ENCODE results near the gene SLC32A1. TPM values are rescaled to one million over a fixed set of nuclear protein-coding genes. Genes with fewer than 3 reads are reported as not detected.

Gene SLC32A1
- total RNA-seq, 1 donor from 2014 or later = not detected

DNA sequence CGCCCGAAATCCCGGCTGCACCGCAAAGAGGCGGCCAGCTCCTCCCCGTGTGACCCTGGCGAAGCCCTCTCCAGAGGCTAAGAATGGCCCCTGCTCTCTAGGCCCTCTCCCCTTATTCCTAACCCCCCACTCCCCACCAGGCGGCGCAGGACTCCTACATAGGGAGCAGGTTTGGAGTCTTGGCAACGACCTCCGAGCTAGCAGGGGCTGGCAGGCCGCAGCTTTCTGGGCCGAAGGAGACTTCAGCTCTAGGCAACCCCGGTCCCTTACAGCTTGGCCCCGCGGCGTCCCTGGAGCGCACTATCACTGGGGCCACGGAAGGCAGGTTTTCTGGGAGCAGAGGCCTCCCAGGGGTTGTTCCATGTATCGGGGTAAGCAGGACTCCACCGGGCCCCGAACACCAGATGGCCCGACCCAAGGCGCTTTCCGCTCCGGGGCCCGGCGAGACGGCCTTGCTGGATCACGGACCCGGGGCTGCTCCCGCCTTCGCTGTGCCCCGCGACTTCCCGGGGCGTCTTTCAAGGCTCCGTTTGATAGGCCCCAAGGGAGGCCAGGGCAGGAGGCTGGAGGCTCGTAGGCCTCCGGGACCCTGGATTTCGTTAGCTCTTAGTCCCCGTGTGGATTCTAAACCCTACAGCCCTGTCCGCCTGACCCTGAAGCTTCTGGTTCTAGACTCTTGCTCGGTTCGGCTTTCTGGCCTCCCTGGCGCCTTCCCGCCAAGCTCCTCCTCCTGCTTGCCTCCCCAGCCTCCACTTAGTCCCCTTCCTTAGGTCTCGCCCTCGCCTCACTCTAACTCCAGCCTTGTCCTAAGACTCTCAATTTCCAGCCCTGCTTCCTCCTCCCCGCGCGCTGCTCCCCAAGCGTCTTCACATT, 1.9 kb downstream of the SLC32A1 start:
- Mint-ChIP-seq H3K4me3 (ENCODE audit: unreplicated experiment) (no peak overlapping the region), H3K4me1 (ENCODE audit: low read depth) (peaks cover 29% of the 10 kb centered on the region), H3K27me3 (ENCODE audit: low read depth) (peaks cover 90% of the 10 kb centered on the region), H3K36me3 (ENCODE audit: low read depth) (peaks cover 13% of the 10 kb centered on the region), H3K9me3 (ENCODE audit: low read depth) (no peaks in the 10 kb centered on the region), H3K27ac (ENCODE audit: unreplicated experiment) (no peak overlapping the region)
- no peak for DNase-seq (ENCODE audit: low spot score)
- TF ChIP-seq, protein P1, sequence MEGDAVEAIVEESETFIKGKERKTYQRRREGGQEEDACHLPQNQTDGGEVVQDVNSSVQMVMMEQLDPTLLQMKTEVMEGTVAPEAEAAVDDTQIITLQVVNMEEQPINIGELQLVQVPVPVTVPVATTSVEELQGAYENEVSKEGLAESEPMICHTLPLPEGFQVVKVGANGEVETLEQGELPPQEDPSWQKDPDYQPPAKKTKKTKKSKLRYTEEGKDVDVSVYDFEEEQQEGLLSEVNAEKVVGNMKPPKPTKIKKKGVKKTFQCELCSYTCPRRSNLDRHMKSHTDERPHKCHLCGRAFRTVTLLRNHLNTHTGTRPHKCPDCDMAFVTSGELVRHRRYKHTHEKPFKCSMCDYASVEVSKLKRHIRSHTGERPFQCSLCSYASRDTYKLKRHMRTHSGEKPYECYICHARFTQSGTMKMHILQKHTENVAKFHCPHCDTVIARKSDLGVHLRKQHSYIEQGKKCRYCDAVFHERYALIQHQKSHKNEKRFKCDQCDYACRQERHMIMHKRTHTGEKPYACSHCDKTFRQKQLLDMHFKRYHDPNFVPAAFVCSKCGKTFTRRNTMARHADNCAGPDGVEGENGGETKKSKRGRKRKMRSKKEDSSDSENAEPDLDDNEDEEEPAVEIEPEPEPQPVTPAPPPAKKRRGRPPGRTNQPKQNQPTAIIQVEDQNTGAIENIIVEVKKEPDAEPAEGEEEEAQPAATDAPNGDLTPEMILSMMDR (IDR thresholded peaks at IDR 0.05) = peak; percentile 68

DNA sequence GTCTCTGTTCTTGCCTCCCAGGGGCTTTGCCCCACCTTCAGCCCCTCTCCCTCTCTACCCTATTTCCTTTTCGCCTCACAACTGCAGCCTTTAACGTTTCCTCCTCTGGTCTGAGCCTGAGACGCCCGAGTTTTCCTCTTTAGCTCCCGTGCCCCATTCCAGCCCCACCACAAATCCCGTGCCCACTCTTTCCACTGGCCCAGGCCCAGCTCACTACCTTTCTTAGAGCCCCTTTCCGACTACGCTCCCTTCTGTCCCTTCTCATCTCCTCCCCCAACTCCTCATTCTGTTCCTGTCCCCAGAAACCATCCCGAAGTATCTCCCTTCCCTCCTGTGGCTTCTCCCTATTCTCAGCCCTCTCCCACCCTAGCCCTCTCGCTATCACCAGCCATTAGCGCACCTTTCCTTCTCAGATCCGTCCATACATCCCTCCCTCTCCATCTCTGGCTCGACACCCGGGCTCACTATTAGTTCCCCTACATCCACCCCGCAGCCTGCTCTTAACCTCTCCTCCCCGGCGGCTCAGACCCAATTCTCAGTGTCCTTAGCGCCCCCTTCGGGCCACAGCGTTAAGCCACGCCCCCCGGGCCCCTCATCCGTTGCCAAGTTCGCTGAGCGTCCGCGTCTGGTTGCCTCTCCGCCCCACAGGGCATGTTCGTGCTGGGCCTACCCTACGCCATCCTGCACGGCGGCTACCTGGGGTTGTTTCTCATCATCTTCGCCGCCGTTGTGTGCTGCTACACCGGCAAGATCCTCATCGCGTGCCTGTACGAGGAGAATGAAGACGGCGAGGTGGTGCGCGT, 2.7 kb downstream of the SLC32A1 start:
- peaks cover 87% of the 10 kb centered on the region for H3K27me3 Mint-ChIP-seq (ENCODE audit: low read depth)
- H3K27ac Mint-ChIP-seq (ENCODE audit: unreplicated experiment) = no peak overlapping the region
- TF ChIP-seq, protein P1 (IDR thresholded peaks at IDR 0.05) = peak; percentile 45
- H3K4me3 Mint-ChIP-seq (ENCODE audit: unreplicated experiment) = no peak overlapping the region
- H3K9me3 Mint-ChIP-seq (ENCODE audit: low read depth) = no peaks in the 10 kb centered on the region
- H3K36me3 Mint-ChIP-seq (ENCODE audit: low read depth) = peaks cover 13% of the 10 kb centered on the region
- no peak for DNase-seq (ENCODE audit: low spot score)
- peaks cover 31% of the 10 kb centered on the region for H3K4me1 Mint-ChIP-seq (ENCODE audit: low read depth)

DNA sequence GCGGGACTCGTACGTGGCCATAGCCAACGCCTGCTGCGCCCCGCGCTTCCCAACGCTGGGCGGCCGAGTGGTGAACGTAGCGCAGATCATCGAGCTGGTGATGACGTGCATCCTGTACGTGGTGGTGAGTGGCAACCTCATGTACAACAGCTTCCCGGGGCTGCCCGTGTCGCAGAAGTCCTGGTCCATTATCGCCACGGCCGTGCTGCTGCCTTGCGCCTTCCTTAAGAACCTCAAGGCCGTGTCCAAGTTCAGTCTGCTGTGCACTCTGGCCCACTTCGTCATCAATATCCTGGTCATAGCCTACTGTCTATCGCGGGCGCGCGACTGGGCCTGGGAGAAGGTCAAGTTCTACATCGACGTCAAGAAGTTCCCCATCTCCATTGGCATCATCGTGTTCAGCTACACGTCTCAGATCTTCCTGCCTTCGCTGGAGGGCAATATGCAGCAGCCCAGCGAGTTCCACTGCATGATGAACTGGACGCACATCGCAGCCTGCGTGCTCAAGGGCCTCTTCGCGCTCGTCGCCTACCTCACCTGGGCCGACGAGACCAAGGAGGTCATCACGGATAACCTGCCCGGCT, 3.4 kb downstream of the SLC32A1 start:
- Mint-ChIP-seq H3K4me1 (ENCODE audit: low read depth) (peaks cover 31% of the 10 kb centered on the region), H3K27ac (ENCODE audit: unreplicated experiment) (no peak overlapping the region), H3K4me3 (ENCODE audit: unreplicated experiment) (no peak overlapping the region), H3K36me3 (ENCODE audit: low read depth) (peaks cover 13% of the 10 kb centered on the region), H3K27me3 (ENCODE audit: low read depth) (peaks cover 86% of the 10 kb centered on the region), H3K9me3 (ENCODE audit: low read depth) (no peaks in the 10 kb centered on the region)
- TF ChIP-seq, protein P1 (IDR thresholded peaks at IDR 0.05) = no peak
- DNase-seq (ENCODE audit: low spot score) = no peak

DNA sequence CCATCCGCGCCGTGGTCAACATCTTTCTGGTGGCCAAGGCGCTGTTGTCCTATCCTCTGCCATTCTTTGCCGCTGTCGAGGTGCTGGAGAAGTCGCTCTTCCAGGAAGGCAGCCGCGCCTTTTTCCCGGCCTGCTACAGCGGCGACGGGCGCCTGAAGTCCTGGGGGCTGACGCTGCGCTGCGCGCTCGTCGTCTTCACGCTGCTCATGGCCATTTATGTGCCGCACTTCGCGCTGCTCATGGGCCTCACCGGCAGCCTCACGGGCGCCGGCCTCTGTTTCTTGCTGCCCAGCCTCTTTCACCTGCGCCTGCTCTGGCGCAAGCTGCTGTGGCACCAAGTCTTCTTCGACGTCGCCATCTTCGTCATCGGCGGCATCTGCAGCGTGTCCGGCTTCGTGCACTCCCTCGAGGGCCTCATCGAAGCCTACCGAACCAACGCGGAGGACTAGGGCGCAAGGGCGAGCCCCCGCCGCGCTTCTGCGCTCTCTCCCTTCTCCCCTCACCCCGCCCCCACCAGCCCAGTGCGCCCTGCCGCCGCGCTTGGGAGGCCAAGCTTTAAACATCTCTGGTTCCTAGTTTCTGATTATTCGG, 4.0 kb downstream of the SLC32A1 start:
- Mint-ChIP-seq H3K9me3 (ENCODE audit: low read depth) (no peaks in the 10 kb centered on the region), H3K27me3 (ENCODE audit: low read depth) (peaks cover 85% of the 10 kb centered on the region), H3K4me3 (ENCODE audit: unreplicated experiment) (no peak overlapping the region), H3K27ac (ENCODE audit: unreplicated experiment) (no peak overlapping the region), H3K36me3 (ENCODE audit: low read depth) (peaks cover 13% of the 10 kb centered on the region), H3K4me1 (ENCODE audit: low read depth) (peaks cover 28% of the 10 kb centered on the region)
- no peak for DNase-seq (ENCODE audit: low spot score)
- TF ChIP-seq, protein P1 (IDR thresholded peaks at IDR 0.05) = no peak

Measured in chondrocyte (in vitro differentiated cells).